GM19324 (cell line): Measurements from ENCODE around the gene FSD2.
"Not testable (repeated sequence)": the region's sequence is repeated elsewhere in the genome, so short reads cannot be mapped to it uniquely, and the experiment has no call there.

Source experiments
- ATAC-seq: cut with Tn5 transposase; IDR thresholded peaks from one replicate; pipeline ENCODE4 v1.9.1; 2021; ENCODE audit warnings: mild to moderate bottlenecking, moderate library complexity; ENCODE audit not compliant: unreplicated experiment, low FRiP score

FSD2 gene

GRCh38 chr15:82743810-82744209 lies 62.1 kb downstream of the FSD2 start:
- ATAC-seq: no peak

GRCh38 chr15:82742134-82742533 lies 63.7 kb downstream of the FSD2 start:
- no peak for ATAC-seq

DNA sequence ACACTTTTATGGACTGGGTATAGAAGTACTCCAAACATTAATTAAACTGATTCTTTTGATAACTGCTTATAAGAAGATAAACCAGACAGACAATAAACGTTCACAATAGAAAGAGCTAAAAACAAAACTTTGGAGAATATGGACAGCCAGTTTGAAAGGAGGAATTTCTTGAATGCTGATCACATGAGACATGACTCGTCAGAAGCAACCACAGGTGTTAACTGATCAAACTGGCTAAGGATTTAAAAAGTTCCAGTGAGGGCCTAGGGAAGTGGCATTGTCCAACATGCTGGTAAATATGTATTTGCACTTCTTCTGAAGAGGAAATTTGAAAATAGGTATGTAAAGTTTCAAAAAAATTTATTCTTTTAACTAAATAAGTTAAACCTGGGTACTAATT lies 66.8 kb downstream of the FSD2 start:
- no peak for ATAC-seq

DNA sequence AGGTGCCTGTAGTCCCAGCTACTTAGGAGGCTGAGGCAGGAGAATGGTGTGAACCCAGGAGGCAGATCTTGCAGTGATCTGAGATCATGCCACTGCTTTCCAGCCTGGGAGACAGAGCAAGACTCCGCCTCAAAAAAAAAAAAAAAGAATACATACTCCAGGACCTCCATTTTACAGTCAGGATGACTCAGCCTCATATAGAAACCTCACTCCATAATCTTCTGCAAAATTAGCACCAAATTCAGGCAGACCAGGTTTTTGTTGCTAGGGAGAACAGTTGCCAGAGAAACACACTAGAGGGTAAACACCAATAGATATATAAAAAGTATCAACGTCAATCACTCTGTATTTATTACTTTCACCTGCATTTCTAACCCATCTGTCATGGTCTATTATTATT lies 67.9 kb downstream of the FSD2 start:
- ATAC-seq: no peak

DNA sequence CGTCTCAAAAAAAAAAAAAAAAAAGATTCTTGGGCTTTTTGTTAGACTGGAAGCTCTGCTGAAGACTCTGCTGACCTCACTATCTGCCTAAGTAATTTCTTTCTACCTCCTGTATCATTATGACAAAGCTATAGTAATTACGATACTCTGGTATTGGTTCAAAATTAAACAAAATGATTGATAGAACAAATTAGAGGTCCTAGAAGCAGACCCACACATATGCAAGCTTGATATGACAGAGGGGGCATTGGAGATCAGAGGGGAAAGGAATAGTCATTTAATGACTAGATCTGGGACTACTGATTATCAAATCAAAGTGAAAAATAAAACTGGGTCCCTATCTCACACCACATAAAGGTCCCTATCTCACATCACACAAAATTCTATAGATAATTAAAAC lies 74.3 kb downstream of the FSD2 start:
- ATAC-seq: no peak

DNA sequence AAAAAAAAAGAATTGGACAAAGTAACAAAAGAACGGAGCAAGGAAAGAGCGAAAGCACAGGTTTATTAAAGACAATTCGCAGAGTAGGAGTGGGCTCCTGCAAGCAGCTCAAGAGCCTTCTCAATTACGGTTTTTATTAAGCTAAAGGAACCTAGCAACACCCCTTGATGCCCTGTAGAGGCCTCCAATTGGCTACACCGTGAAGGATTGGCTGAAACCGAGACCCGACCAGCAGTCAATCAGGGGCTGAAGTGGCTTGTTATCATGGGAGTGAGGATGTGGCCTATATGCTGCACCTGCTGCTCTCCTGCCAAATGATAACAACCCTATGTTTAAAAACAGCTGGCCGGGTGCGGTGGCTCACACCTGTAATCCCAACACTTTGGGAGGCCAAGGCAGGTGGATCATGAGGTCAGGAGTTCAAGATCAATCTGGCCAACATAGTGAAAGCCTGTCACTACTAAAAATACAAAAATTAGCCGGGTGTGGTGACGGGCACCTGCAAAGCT lies 75.8 kb downstream of the FSD2 start:
- ATAC-seq: no peak

DNA sequence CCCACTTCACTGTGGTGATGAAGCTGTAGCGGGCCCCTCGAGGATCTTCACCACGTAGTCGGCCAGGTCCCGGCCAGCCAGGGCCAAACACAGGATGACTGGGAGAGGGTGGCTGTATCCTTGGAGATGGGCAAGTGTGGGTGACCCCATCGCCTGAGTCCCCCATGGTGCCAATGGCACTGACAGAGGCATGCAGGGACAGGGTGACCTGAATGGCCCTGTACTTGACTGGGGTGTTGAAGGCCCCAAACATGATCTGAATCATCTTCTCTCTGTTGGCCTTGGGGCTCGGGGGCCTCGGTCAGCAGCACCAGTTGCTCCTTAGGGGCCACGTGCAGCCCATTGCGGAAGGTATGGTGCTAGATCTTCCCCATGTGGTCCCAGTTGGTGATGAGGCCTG lies 79.1 kb downstream of the FSD2 start:
- no peak for ATAC-seq

DNA sequence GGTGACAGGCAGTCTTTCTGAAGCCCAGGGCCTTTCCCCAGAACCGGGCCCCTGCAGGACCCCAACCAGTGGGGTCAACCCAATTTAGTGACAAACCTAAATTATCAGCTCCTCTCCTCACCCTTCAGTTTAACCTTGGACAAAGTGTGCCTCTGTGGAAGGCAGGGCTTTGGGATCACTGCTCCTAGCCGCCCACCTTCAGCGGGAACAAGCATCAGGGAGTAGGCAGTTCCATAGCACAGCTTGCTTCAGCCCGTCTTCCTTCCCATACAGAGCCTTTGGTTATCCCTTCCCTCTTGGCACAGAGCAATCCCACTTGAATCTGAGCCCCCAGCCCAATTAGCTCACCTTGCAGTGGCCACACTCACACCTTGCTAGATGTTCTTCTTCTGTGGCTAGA lies 90.9 kb downstream of the FSD2 start:
- ATAC-seq: no peak

DNA sequence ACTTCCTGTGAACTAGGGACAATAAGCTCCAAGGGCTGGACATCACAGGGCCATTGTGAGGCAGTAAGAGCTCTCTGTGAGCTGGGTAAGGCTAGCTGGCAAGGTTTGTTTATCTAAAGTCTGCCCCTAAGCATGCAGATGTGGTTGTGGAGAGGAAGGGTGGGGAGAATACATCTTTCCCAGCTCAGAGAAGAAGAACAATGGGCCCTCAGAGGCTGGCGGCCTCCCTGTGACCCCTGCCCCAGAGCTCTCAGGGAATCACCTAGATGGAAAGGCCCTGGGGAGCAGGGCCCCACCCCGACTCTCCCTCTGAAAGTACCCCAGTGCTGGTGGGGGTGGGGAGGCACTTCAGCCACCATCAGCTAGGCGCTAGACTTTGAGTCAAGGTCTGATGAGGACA lies 91.9 kb downstream of the FSD2 start:
- no peak for ATAC-seq

DNA sequence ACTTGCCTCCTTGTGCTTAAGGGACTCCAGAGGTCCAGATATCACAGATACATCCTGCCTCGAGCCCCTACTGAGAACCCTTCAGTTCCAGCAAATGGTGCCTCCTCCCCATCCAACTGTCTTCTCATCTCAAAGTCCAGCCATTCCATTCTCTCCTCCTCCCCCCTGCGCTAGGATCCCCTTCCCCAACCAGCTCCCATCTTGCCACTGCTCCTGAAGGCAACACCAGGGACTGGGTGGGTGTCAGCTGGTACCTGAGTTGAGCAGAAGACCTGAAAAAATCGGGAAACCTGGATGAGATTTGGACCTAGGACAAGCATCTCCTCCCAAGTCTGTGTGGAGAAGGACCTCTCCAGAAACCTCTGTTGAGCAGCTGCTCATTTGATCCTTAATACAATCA lies 93.8 kb downstream of the FSD2 start:
- no peak for ATAC-seq

- no peak for ATAC-seq
These were observed 94.9 kb downstream of the FSD2 start for GRCh38 chr15:82710926-82711490.

- no peak for ATAC-seq
These were observed 95.7 kb downstream of the FSD2 start for GRCh38 chr15:82710208-82710555.

GRCh38 chr15:82709421-82710207 lies 96.3 kb downstream of the FSD2 start, which contains the start of gene AP3B2:
AP3B2 (minus strand) TSS chr15:82709875; CDS start chr15:82709706, 169 bp downstream.
- ATAC-seq: peak; percentile 90

DNA sequence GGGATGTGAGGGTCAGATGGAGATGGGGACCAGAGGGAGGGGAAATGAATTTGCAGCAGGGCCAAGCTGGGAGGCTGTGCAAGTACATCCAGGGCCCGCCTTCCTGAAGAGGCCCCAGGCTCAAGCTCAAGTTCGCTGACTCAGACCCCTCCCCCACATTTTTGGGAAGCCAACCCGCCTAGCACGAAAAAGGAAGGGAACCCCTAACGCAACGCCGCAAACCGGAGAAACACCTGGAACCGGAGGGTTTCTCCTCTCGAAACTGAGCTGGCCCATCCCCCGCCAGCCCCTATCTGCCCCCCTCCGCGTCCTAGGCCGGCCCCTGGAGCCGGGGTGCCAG lies 96.8 kb downstream of the FSD2 start:
- no peak for ATAC-seq

GRCh38 chr15:82705856-82706255 lies 100.0 kb downstream of the FSD2 start:
- ATAC-seq: not testable (repeated sequence)
